NOMO-1 treated with dmso at 0.1 percent for 144 hours (cell line): ENCODE measurements around the gene ATP11A.
"Not testable (repeated sequence)": the region's sequence is repeated elsewhere in the genome, so short reads cannot be mapped to it uniquely, and the experiment has no call there.

ENCODE experiments used
- DNase-seq: peaks from one replicate; lab custom pipeline; 2025; ENCODE audit not compliant: unreplicated experiment; lab: John Stamatoyannopoulos, UW

Gene ATP11A

GRCh38 chr13:112708560-112709240 lies 18.9 kb downstream of the ATP11A start:
- no peak for DNase-seq

- not testable (repeated sequence) for DNase-seq
Measured at GRCh38 chr13:112709316-112709715, 19.5 kb downstream of the ATP11A start.

GRCh38 chr13:112709825-112710783 lies 20.3 kb downstream of the ATP11A start:
- DNase-seq, result no peak

- DNase-seq, result no peak
Measured at GRCh38 chr13:112710855-112711527, 21.2 kb downstream of the ATP11A start.

- DNase-seq, result no peak
Measured at GRCh38 chr13:112711528-112712265, 21.9 kb downstream of the ATP11A start.

- DNase-seq, result no peak
Measured at GRCh38 chr13:112712451-112713207, 22.8 kb downstream of the ATP11A start.

GRCh38 chr13:112713517-112714253 lies 23.8 kb downstream of the ATP11A start:
- no peak for DNase-seq

- DNase-seq, result no peak
Measured at GRCh38 chr13:112714376-112715174, 24.7 kb downstream of the ATP11A start.

GRCh38 chr13:112715210-112715609 lies 25.4 kb downstream of the ATP11A start:
- no peak for DNase-seq

GRCh38 chr13:112715715-112716460 lies 26.1 kb downstream of the ATP11A start:
- DNase-seq, result no peak

- DNase-seq, result no peak
Measured at GRCh38 chr13:112716461-112716820, 26.6 kb downstream of the ATP11A start.

GRCh38 chr13:112716841-112717520 lies 27.1 kb downstream of the ATP11A start:
- no peak for DNase-seq

GRCh38 chr13:112718318-112718717 lies 28.5 kb downstream of the ATP11A start:
- DNase-seq, result no peak

- no peak for DNase-seq
Measured at GRCh38 chr13:112719016-112719415, 29.2 kb downstream of the ATP11A start.

- no peak for DNase-seq
Measured at GRCh38 chr13:112719556-112719955, 29.7 kb downstream of the ATP11A start.

- DNase-seq, result no peak
Measured at GRCh38 chr13:112720251-112720650, 30.4 kb downstream of the ATP11A start.

- no peak for DNase-seq
Measured at GRCh38 chr13:112720814-112721197, 31.0 kb downstream of the ATP11A start.
